Measurements from ENCODE around the gene CCL23. TPM values are rescaled to one million over a fixed set of nuclear protein-coding genes. Genes with fewer than 3 reads are reported as not detected.
A peak's percentile ranks its signal among the peaks of the same experiment; 100 is the strongest.

The CCL23 gene
- total RNA-seq, 6 donors from 2014 or later: 6.9 to 40.0 (median 16.6) TPM; not detected in 1

DNA sequence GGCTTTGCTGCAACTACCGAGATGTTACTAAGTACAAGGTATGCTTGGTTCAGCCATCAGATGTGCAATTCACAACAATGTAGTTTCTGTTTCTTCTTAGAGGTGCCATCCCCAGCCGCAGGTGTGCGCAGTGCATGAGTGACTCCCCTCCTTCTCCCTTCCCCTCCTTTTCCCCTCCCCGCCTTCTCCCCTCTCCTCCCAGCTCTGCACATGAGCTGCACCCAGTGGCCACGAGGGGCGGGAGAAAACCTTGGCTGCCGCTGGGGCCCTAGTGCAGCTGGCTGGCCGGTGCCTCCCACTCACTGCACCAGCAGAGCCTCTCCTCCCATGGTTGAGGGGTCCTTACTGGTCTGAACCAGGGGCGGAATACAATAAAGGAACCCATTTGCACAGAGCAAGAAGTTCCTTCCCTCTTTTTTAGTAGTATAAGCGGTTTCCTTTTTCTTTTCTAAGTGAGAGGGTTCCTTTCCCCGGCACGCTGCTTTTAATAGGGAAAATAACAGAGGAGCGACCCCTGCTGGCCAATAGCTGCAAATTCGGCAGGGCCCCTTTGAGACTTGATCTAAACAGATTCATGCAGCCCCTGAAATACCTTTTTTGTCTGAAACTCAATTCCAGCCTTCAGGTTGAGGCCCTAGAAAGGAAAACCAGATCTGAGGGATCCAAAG is 8.6 kb downstream of the CCL23 start:
- DNase-seq (peak in 1 of 2 donors; percentile 29), ATAC-seq (ENCODE audit: low FRiP score in 2 of 2) (no peak)
- no peak for TF ChIP-seq EP300 (IDR thresholded peaks at IDR 0.05)
- no peak for TF ChIP-seq POLR2AphosphoS5 (IDR thresholded peaks at IDR 0.05)
- H3K27ac ChIP-seq: no peak overlapping the region
- H3K9me3 ChIP-seq: peaks cover 0 to 27% (median 6%) of the 10 kb centered on the region in 4 donors
- no peaks in the 10 kb centered on the region for H3K36me3 ChIP-seq
- H3K4me1 ChIP-seq: no peaks in the 10 kb centered on the region
- H3K4me3 ChIP-seq: no peak overlapping the region
- no peaks in the 10 kb centered on the region for H3K27me3 ChIP-seq
- 88 to 89% methylated on average over 14 of the region's 14 CpGs for WGBS, 2 donors

DNA sequence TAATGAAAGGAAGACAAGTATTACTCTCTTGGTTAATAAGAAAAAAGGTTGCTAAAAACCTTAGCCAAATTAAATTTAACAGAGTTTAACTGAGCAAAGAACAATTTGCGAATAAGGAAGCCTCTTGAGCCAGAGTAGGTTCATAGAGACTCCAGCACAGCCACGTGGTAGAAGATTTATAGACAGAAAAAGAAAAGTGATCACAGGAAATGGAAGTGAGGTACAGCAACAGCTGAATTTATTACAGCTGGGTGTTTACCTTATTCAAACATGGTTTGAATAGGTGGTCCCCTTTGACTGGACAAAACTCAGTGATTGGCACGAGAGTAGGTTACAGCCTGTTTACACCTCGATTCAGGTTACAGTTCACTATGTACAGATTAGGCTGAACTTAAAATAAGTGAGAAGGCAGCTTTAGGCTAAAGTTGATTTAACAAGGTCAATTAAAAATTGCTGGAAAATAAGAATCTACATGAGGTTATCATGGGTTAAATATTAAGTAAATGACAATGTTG is 13.1 kb downstream of the CCL23 start:
- Histone ChIP-seq H3K27me3 (no peaks in the 10 kb centered on the region), H3K4me3 (no peak overlapping the region), H3K27ac (no peak overlapping the region), H3K4me1 (no peaks in the 10 kb centered on the region), H3K9me3 (peaks cover 0 to 13% (median 2%) of the 10 kb centered on the region in 4 donors), H3K36me3 (no peaks in the 10 kb centered on the region)
- ATAC-seq (ENCODE audit: low FRiP score in 2 of 2): no peak
- DNase-seq: no peak
- TF ChIP-seq POLR2A (IDR thresholded peaks at IDR 0.05) (no peak), POLR2AphosphoS5 (IDR thresholded peaks at IDR 0.05) (no peak), EP300 (IDR thresholded peaks at IDR 0.05) (no peak)
- 38 to 44% methylated on average over 4 of the region's 4 CpGs for WGBS, 2 donors

GRCh38 chr17:36002631-36003030 is 15.1 kb downstream of the CCL23 start:
- Histone ChIP-seq H3K4me1 (no peaks in the 10 kb centered on the region), H3K9me3 (no peaks in the 10 kb centered on the region), H3K36me3 (no peaks in the 10 kb centered on the region), H3K27ac (no peak overlapping the region), H3K27me3 (no peaks in the 10 kb centered on the region), H3K4me3 (no peak overlapping the region)
- DNase-seq (no peak), ATAC-seq (ENCODE audit: low FRiP score in 2 of 2) (no peak)
- TF ChIP-seq CTCF (IDR thresholded peaks at IDR 0.05) (no peak), POLR2AphosphoS5 (IDR thresholded peaks at IDR 0.05) (no peak), POLR2A (IDR thresholded peaks at IDR 0.05) (no peak), EP300 (IDR thresholded peaks at IDR 0.05) (no peak)
- WGBS, 2 donors: 90 to 91% methylated on average over 7 of the region's 7 CpGs

- Histone ChIP-seq H3K9me3 (no peaks in the 10 kb centered on the region), H3K4me3 (no peak overlapping the region), H3K27me3 (no peaks in the 10 kb centered on the region), H3K27ac (no peak overlapping the region), H3K4me1 (no peaks in the 10 kb centered on the region), H3K36me3 (no peaks in the 10 kb centered on the region)
- DNase-seq (peak in 1 of 2 donors; percentile 59), ATAC-seq (ENCODE audit: low FRiP score in 2 of 2) (no peak)
- 64 to 83% methylated on average over 6 of the region's 6 CpGs for WGBS, 2 donors
- TF ChIP-seq POLR2A (IDR thresholded peaks at IDR 0.05): no peak
- no peak for TF ChIP-seq CTCF (IDR thresholded peaks at IDR 0.05)
Measured at GRCh38 chr17:36001862-36002603, 15.7 kb downstream of the CCL23 start.

DNA sequence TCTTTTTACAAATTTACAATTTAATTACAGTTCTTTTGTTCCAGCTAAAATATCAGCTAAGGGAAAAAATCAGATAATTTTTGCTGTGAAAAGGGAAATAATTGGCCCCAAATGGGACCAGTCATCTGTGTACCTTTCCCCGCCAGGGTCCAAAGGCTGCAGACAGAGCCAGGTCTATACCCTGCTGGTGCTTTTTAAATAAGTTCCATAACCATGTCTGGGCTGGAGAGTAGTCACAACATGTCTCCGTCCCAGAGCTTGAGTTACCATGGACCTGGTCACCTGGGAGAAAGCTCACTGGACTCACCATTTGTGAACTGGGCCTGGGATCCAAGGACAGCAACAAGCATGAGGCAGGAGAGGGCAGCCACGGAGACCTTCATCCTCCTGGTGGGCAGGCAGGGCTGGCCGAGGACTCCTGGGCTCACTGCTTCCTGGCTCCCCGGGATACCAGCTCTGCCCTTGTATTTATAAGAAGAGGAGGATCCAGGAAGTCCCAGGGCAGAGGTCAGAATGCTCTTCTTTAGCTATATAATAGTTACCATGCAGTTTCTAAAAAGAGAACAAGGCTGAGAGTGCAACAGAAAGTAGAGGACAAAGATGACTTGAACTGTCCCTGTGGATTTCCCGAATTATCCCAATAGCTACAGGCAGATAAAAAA is 16.5 kb downstream of the CCL23 start, which contains the start of gene CCL15:
Gene CCL15 (minus strand): TSS at position 444 of the 662 bp plus-strand sequence. CDS start 61 bp downstream, at position 383.
- H3K27me3 ChIP-seq: no peaks in the 10 kb centered on the region
- no peak within 1 kb of the TSS for H3K27ac ChIP-seq
- H3K9me3 ChIP-seq: no peaks in the 10 kb centered on the region
- no peak for ATAC-seq (ENCODE audit: low FRiP score in 2 of 2)
- H3K36me3 ChIP-seq: no peaks in the 10 kb centered on the region
- TF ChIP-seq EP300 (IDR thresholded peaks at IDR 0.05) (no peak), POLR2AphosphoS5 (IDR thresholded peaks at IDR 0.05) (no peak), CTCF (IDR thresholded peaks at IDR 0.05) (no peak), POLR2A (IDR thresholded peaks at IDR 0.05) (no peak)
- no peaks in the 10 kb centered on the region for H3K4me1 ChIP-seq
- 74 to 79% methylated on average over 4 to 6 of the region's 6 CpGs for WGBS, 2 donors
- no peak within 1 kb of the TSS for H3K4me3 ChIP-seq
- DNase-seq: no peak
